ENCODE results near the gene RYR2. TPM values are rescaled to one million over a fixed set of nuclear protein-coding genes. Genes with fewer than 3 reads are reported as not detected.

The RYR2 gene
- polyA plus RNA-seq, 10 donors: 1.6 to 4.6 (median 3.1) TPM

DNA sequence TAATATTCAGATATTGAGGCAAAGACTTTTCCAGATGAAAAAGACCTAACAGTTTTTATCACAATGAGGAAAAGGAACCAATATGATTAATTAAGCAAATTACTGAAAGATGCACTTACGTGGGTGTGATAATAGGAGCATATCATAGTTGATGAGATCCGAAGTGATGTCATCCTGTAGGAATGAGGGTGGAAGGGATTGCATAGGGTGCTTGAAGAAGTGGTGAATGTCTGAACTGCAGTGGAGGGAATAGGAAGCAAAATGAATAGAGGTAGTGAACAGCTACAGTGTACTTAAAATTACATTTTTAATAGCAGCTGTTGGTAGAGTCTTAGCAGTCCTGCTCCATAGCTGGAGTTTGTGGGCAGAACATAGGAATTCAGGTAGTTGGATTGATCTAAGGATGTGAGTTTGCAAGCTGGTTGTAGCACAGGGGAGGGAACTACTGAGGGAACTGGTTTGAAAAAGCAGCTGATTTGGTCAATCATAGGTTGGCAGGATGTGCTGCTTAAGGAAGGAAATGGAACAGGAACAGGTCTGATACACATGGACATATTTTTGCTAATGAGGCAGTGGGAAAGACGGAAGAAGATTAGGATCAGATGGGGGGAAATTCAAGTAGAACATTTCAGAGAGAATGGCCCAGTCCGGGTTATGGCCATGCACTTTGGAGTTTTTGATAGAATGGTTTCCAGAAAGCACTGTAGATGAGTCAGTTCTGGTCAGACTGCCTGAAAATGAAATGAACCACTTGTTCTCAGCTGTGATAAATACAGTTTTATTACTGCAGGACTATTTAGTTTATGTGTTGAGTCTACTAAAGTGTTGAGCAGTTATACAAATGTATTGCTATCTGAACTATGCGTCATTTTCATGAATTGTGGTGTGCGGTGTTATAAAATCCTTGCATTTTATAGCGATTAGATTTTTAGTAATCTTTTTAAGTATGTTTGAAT is 155.8 kb downstream of the RYR2 start:
- no peak for DNase-seq

DNA sequence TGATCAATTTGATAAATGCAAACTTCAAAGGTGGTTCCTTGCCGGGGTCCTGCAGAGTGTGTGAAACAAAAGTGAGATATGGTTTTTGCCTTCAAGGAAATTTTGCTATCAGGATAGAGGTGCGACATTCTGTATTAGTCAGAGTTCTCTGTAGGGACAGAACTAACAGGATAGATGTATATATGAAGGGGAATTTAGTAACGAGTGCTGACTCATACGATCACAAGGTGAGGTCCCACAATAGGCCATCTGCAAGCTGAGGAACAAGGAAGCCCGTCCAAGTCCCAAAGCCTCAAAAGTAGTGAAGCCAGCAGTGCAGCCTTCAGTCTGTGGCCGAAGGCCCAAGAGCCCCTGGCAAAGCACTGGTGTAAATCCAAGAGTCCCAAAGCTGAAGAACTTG is 157.0 kb downstream of the RYR2 start:
- DNase-seq: no peak

GRCh38 chr1:237201155-237201554 is 159.2 kb downstream of the RYR2 start:
- no peak for DNase-seq

GRCh38 chr1:237204841-237205240 is 162.9 kb downstream of the RYR2 start:
- DNase-seq: no peak

DNA sequence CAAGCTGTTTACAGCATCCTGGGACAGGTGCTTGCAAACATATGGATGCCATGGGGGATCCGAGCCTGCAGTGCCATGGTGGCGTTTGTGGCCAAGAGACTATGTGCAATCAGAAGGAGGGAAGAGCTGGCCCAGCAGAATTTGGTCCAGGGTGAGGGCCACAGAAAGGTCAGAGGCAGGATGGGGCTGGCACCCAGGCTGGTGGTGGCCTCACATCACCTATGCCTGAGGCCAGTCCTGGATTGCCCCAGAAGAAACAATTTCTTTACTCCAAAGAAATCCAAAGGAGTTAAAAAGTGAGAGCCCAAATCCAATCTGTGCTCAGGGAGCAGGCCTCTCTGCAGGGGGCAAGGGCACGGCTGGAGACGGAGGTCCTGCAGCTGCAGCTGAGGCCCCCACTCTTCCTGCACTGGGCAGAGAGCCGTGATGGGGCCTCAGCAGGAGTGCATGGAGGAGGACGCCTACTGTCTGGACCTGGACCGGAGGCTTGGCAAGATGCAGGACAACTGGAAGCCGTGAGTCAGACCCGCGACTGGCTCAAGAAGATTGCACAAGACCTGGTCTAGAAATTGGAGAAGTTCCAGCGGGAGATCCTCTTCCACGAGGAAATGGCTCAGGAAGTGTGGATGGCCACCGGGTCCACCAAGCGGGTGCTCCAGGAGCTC is 163.5 kb downstream of the RYR2 start:
- DNase-seq: peak in 1 of 3 donors; percentile 40

DNA sequence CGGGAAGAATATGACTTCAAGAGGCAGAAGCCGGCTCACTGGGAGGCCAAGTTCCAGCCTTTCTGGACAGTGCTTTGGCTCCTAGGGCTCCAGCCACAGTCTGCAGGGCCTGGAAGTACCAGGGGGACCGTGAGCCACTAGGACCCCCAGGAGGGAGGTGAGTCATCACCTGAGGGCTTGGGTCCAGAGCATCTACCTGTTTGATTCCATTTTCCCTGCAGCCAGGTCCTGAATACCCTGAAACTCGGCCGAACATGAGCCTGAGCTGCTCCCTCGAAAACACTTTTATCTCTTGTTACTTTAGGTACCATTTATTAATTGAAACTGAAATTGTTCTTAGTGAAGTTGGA is 164.1 kb downstream of the RYR2 start:
- no peak for DNase-seq

DNA sequence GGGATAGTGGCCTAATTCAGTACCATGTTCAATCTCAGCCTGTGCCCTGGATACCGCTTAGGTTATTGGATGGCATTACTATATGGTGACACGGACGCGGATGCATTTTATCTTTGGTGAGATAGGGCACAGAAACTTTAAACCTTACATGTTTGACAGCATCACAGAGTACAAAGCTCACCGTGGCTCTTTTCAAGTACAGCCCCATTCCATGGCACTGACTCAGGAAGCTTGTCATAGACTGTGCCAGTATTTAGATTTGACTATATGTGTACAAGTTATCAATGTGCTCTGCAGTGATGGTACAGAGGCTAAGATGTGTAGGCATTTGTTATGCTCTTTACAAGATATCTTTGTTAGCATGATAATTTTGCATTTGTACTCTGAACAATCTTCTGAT is 169.0 kb downstream of the RYR2 start:
- no peak for DNase-seq

- no peak for DNase-seq
Measured at GRCh38 chr1:237211540-237211939, 169.6 kb downstream of the RYR2 start.

- DNase-seq: peak; percentile 60 to 77 (median 67)
Measured at GRCh38 chr1:237219751-237220642, 178.0 kb downstream of the RYR2 start.

DNA sequence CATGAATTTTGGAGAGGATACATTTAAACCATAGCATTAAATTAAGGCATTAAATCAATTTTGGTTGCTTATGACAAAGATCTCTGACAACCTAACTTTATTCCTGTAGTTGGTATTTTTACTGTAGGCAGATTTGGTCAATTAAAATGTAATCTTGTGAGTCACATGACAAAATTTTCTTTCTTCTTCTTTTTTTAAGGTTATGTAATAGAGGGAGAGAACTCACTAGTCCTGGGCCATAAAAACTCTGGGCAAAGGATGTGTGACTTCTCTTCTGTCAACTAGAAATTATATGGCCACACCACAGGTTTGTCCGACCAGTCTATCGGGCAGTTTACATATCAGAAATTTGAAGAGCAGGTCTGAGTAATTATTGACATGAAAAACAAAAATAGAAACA is 181.4 kb downstream of the RYR2 start:
- no peak for DNase-seq

DNA sequence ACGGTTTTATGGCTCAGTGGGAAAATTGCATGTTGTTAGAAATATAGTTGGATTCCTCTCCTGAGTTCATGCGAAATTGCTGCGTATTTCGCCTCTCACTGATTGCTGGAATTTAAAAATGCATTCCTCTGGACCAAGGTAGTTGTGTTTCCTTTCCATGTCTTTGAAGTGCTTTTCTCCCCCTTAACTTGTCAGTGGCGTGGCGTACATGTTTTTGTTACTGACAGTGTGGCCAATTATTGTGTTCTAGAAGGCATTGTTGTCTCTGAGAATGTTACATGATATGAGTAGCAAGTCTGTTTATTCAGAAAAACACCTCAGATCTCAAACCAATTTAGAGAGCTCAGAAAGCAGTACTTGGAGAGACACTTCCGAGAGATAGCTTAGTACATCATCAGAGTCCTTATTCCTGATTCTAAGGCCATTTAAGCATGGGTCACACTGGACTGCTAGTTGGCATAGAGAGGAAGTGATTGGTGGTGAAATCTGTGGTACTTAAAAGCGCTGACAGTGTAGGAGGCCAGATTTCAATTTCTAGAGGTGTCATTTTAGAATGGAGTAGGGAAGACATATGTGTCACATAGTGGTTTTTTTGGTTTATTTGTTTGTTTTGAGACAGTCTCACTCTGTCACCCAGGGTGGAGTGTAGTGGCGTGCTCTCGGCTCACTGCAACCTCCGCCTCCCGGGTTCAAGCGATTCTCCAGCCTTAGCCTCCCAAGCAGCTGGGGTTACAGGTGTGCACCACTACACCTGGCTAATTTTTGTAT is 184.4 kb downstream of the RYR2 start:
- peak in 2 of 3 donors; percentile 14 to 29 for DNase-seq

DNA sequence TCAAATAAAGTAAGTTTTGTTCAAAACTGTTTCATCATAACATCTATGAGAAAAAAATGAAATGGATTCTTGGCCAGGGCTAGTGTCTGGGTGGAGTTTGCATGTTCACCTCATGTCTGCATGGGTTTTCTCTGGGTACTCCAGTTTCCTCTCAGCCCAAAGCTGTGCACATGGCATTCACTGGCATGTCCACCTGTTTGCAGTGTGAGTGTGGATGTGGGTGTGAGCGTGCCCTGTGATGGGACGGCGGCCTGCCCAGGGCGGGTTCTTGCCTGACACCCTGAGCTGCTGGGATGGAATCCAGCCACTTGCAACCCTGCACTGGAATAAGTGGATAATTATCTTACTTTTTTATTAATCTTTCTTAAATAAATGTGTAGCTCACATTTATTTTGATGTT is 185.5 kb downstream of the RYR2 start:
- peak in 1 of 3 donors; percentile 33 for DNase-seq

DNA sequence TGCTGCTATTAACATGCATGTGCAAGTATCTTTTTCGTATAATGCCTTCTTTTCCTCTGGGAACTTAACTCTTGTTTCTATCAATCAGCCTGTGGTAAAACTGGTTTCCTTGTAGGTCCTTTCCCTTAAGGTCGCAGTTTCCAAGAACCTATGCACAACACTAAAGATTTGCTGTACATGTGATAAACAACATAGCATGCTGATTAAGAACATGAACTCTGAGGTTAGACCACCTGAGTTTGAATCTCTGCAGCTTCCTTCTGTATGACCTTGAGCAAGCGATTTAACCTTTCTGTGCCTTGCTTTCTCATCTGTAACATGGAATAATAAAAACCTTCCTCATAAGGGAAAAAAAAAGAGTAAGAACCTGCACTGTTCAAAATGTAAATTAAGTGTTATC is 186.4 kb downstream of the RYR2 start:
- no peak for DNase-seq

DNA sequence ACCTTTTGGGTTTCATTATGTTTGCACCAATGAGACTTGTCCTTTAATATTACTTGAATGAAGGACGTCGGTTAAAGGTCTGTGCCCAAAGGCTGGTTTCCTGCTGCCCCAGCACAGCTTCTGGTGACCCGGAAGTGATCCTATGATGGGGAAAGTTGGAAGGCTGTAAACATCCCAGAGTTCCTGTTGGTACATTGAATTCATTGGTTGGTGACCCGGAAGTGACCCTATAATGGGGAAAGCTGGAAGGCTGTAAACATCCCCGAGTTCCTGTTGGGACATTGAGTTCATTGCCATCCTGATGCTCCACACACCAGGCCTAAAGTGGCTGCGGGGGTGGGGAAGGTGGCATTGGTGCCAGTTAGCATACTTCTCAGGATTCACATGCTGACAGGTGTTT is 187.3 kb downstream of the RYR2 start:
- DNase-seq: no peak

- no peak for DNase-seq
Measured at GRCh38 chr1:237232501-237232900, 190.5 kb downstream of the RYR2 start.

DNA sequence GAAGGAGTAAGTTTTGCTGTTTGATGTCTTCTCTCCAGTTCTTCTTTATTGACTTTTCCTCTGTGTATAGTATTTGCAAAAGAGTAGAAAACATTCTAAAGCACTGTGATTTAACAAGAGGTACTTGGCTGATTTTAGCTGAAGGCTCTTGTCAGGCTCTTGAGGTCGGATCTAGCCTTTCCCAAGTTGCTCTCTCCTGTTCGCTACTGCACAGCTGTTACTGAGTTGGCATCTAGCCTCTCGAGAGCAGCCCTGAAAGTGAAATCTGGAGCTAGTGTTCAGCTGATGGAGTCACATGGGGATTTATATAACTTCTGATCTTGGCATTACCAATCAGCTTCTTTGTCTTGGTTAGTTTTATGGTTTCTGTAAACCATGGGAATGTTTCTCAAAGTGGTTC is 193.1 kb downstream of the RYR2 start:
- DNase-seq: peak; percentile 31 to 55 (median 49)

DNA sequence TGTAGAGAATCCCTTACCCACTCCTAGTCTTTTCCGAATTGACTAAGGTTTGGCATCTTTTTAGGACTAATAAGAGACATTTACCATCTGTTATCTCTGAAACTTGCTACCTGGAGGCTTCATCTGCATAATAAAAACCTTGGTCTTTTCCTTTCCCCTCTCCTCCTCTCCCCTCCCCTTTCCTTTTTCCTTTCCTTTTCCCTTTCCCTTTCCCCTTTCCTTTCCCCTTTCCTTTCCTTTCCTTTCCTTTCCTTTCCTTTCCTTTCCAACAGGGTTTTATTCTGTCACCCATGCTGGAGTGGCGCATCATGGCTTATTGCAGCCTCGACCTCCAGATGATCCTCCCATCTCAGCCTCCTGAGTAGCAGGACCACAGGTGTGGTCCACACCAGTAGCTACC is 195.7 kb downstream of the RYR2 start:
- no peak for DNase-seq

GRCh38 chr1:237239248-237239647 is 197.3 kb downstream of the RYR2 start:
- no peak for DNase-seq

DNA sequence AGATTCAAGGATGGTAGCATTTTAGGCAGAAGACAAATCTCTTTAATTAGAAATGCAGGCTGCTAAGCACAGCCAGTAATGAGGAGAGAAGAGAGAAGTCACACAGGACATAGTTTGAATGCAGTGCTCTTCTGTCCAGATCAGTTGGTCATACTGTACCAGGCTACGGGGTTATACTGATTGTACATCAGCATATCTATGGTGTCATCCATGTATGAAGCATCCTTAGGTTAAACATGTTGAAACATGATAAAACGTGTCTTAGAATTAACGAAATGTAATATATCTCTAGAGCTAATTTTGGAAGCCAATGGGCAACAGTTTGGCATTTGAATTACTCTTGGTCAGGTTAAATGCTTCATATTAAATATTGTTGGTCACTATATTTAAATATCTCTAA is 199.1 kb downstream of the RYR2 start:
- no peak for DNase-seq

DNA sequence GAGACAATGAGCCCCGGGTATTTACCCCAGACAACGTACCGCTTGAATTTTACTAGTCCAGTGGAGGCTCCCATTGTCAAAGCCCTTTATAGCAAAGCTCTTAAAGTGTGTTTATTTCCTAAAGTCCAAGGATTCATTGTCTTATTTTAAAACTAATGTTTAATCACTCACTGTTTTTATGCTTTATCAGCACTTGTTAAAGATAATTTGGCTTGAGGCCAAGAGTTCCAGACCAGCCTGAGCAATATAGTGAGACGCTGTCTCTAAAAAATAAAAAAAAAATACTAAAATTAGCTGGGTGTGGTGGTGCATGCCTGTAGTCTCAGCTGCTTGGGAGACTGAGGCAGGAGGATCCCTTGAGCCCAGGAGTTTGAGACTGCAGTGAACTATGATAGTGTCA is 202.8 kb downstream of the RYR2 start:
- DNase-seq: no peak

DNA sequence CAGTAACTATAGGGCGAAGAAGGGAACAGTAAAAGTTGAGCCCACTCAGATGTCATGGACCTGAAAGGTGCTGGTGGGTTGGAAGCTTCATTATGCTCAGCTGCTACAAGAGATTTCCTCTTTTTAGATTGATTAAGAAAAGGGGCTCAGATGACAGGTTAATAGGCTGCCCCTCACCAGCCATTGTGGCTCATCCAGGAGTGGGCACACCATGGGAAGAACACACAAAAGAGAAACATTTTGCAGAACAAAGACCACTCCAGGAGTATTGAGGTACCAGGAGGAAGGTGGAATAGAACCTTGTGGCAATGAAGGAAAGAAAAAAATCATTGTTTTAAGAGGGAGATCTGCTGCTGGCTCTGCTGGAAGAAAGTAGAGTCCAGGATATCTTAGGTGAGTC is 205.5 kb downstream of the RYR2 start:
- DNase-seq: no peak

All from muscle of back (tissue), 11 donors.